Stimulated activated CD4-positive, alpha-beta T cell treated with anti-CD3 and anti-CD28 coated beads, Interleukin-2, amount 100 ng/mL, for 48 hours (primary cell): ENCODE measurements around the gene DISC1.
"Not testable (repeated sequence)": the region's sequence is repeated elsewhere in the genome, so short reads cannot be mapped to it uniquely, and the experiment has no call there.

Experiments
- DNase-seq, 2 donors: peaks; one replicate each; pipeline ENCODE4 v3.0.0-alpha.2; 2020

Gene DISC1

DNA sequence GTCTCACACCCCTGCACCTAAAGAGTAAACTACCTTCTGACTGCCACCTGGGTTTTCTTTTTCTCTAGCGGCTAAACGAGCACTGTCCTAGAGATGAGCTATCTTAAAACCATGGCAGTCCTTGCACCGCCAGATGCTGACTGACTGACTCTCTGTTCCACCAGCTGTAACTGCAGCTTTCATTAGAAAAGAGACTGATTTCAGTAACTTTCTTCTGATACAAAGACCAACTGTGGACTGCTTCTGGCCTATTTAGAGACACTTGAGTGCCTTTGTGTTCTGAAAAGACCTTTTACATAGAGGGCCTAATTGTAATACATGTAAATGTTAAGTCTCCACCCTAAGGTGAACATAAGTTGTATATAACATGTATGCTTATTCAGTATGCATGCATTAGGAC, 152.5 kb downstream of the DISC1 start:
- DNase-seq, result no peak

DNA sequence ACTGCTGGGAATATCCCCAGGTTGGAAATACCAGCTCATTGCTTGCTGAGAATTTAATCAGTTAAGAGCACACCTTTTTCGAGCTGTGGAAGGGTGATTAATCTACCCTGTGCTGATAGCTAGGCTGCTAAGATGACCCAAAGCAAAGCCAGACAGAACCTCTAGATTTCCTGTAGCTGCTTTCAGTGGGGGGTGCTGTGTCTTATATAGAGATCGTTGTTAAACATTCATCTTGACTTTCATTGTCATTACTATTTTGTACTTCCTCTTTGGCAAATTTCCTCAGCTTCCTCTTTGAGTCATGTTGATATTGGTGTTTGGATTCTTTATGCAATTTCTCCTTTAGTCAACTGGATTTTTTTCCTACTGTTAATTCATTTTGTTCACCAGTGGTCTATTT, 155.3 kb downstream of the DISC1 start:
- no peak for DNase-seq

DNA sequence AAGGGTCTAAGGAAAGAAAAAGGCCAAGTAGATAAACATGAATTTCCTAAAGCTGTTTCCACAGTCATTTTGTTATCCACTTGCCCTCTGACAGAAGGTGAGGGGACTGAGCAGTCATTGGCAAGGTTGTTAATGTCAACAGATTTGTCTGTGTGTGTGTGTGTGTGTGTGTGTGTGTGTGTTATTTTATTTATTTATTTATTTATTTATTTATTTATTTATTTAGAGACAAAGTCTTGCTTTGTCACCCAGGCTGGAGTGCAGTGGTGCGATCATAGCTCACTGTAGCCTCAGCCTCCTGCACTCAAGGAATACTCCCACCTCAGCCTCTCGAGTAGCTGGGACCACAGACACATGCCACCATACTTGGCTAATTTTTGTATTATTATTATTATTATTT, 158.5 kb downstream of the DISC1 start:
- not testable (repeated sequence) for DNase-seq

DNA sequence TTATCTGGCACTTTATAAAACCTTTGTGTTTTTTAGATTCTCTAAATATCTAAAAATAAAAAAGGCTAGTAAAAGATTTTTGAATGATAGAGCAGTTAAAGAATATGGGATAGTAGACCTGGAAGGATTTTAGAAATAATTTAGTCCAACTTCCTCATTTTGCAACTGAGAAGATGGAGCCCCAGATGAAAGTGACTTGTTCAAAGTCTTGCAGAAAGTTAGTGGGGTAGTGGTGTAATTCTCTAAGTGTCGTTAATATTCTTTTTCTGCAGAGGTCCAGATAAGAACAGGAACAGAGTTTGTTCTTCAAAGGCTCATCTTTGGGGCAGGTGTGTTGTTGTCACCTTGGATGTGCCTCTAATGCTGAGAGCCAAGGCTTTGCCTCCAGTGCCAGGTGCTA, 159.5 kb downstream of the DISC1 start:
- DNase-seq, result no peak

DNA sequence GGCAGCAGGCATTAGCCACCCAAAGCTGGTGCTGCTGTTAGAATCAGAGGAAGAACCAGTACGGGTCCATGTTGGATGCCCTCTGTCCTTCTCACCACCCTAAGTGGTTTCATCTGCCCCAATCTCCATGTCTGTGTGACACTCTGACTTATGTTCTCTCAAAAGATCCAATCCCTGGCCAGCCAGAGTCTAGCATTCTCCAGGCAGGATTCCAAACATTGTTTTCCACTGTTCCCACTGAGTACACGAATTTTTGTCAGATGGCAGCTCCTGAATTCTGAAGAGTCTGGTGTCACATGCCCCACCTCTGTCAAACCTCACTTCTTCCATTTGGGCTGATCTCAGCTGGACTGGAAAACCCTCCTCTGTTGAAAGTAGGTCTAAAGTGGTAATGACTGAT, 166.0 kb downstream of the DISC1 start:
- DNase-seq, result no peak

DNA sequence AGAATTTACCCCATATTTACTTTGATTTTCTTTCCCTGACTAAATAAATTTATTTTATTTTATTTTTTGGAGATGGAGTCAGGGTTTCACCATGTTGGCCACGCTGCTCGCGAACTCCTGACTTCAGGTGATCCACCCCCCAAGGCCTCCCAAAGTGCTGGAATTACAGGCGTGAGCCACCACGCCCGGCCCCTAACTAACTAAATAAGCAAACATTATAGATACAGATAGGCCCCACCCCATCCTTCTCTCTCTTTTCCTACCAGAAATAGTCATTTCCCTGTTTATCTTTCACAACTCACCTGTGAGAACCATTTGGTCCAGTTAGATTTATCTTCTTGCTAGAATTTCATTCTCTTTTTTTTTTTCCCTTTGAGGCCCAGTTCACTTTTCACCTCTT, 167.3 kb downstream of the DISC1 start:
- DNase-seq, result no peak

DNA sequence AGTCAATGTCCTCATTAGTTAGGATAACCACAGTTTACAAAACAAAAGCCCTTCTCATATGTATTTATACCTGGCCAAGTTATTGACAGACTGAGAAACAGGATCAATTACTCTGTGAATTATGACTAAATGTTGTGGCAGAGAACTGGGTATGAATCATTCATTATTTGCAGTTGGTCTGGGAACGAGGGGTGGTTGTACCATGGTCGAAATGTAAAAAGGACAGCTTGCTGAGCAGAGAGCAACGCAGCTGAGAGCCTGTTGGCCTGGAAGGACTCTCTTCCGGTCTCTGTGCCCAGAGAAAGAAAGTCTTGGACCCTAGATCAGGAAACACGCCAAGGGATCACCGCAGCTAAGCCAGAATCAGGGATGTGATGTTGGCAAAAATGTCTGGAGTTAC, 169.6 kb downstream of the DISC1 start:
- no peak for DNase-seq

DNA sequence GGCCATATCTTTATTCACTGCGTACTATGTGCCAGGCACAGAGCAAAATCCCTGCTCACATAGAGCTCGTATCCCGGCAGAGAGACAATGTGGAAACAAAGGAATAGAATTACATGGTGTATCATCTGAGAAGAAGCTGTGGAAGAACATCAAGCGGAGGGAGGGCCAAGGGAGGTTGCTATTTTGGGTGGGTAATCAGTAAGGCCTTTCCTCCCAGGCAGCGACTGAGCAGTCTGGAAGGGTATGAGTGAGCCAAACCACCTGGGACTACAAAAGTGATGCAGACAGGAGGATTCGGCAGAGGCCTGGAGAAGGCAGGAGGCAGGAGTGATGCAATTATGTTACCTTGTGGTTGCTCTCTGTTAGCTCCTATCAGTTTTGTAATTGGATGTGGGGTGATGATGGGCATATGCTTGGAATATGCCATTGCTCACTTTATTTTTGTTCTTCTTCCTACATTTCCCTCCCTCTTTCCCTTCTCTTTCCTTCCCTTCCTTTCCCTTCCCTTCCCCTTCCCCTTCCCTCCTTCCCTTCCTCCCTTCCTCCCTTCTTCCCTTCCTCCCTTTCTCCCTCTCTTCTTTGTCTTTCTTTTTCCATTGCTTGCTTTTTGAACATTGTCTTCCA, 172.9 kb downstream of the DISC1 start:
- no peak for DNase-seq

DNA sequence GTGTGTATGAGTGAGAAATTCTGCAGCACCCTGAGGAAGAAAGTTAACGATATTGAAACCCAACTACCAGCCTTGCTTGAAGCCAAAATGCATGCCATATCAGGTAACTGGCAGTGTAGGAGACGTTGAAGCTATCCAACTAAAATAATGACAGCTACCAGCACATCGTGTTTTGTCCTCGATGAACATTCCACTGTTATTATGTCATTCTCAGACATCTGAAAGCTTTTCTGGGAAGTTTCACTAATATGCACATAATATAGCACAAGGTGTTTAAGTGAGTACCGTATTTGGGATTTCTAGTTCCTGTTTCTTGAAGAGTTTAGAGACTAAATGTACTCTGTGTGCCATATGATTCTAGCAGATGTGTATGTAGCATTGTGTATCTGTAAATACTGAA, 173.5 kb downstream of the DISC1 start:
- DNase-seq, result no peak

DNA sequence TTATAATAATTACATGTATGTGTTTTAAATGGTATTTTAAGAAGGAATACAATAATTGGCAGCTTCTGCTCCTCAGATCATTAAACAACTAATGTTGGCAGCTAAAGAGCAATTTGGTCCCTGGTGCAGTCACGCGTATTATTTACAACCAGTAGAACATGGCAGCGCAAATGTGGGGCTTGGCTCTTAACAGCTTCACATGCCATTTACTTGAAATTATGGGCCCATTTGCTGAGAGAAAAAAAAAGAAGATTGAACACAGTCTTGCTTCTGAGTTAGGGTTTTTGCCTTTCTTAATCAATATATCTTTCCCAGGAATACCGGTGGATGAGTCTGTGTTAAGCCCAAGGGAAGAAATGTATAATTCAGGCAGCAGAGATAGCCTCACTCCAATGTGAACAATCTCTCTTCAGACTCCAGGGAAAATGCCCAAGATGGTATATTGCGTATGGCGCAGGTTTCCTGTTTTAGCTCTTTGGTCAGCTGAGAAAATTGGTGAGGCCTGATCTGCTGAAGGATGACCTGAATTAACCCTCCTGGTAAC, 174.5 kb downstream of the DISC1 start:
- DNase-seq, result no peak

DNA sequence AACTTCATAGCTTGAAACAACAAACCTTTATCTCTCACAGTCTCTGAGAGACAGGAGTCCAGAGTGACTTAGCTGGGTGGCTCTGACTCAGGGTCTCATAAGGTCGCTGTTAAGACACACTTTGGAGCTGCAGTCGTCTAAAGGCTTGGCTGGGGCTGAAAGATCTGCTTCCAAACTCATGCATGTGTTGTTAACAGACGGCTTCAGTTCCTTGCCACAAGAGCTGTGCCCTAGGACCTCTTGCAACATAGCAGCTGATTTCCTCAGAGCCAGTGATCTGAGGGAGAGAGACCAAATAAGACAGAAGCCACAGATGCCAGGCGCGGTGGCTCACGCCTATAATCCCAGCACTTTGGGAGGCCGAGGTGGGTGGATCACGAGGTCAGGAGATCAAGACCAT, 176.8 kb downstream of the DISC1 start:
- DNase-seq, result no peak

DNA sequence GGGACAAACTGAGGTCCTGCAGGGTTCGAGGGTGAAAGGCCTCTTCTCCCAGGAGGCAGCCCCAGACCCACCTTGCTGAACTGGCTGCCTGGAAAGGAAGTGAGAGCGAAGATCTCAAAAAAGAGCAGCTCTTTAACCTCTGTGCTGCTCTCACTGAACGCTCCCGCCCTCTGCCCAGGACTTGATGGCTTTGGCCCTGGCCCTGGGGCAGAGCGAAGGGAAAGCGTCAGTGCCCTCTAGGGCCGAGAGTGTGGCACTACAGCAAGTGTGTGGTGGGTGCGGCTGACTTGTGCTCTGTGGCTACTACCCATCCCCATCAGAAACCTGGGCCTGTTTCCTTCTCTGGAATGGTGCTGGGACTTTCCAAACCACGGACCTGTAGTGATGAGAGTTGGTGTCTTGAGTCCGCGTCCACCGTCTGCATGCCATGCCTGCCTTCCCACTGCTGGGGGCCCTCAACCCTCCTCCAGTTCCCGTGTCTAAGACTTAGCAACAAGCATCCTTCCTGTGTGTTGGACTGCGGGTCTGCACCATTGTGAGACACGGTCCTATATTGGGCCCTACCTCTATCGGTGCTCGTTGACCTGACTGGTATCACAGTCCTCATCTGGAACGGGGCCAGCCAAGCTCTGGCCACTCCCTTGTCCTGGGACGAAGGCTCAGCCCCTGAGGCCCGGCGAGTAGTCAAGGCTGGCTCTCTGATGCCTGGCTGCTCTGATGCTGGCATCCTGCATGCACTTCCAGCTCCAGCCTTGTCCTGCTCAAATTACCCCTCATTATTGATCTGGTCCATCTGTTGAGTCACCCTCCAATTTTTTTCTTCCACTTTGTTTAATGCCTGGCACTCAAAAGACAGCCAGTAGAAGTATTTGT, 180.3 kb downstream of the DISC1 start:
- DNase-seq, result peak; percentile 27 to 31

DNA sequence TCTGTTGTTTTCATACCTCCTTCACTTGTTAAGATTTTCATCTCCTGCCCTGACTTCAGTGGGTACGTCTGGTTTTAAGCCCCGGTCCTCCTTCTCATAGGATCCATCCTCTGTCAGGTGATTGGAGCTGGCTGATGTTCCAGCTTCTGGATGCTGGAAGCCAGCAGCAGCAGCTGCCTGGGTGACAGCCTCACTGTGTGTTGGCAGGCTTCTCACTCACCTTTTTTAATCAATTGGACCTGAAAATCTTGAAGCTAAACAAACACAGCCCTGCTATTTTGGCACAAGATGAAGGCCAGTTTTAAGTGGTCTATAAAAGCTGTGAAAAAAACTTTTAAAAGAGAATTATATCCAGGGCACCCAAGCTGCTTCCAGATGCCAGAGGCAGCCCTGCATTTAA, 181.0 kb downstream of the DISC1 start:
- DNase-seq, result no peak

DNA sequence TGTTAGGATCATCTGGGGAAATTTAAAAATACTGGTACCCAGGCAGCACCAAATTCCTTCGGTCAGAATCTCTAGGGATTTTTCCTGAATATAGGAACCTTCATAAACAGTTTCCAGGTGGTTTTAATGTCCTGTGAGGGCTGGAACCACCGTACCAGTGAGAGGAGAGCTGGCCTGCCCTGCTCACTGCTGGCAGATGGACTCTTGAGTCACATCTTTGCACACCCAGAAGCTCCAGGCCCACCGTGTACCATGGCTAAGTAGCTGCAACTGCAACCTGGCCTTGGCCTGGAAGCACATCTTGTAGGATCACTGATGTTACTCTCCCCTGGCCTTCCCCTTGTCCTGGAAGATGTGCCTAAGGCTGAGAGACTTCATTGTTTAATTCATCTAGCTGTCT, 181.5 kb downstream of the DISC1 start:
- no peak for DNase-seq

DNA sequence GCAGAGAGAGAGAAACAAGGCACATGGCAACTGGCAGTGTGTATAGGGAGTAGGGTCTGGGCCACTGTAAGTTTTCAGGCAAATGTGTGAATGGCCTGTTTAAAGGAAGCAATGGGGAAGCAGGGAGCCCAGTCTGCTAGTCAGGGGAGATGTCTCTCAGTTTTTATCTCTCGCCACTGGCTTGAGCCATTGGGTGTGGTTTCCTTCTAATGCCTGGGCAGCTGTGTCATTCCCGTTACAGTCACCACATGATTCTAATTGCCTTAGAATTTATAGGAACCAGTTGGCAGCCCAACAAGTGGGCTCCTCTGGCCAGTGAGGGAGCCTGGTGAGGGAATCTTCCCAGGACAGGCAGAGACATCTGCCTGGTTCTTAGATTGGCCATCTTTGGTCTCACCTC, 182.4 kb downstream of the DISC1 start:
- no peak for DNase-seq

DNA sequence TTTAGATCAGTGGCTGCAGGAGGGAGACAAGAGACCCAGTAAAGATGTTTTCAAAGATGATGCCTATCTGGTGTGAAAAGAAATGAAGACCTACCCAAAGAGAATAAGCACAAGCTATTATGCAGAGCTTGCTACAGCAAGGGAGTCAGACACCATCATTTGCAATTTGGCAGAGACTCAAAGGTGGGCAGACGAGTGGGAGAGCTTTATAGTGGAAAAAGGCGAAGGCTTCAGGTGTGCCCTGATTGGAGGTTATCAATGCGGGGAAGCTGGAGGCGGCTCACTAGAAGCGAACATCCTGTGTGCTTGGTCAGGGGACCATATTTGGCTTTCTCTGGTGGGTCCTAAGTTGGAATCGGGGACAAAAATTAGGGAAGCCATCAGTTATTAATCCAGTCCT, 183.8 kb downstream of the DISC1 start:
- DNase-seq, result no peak

DNA sequence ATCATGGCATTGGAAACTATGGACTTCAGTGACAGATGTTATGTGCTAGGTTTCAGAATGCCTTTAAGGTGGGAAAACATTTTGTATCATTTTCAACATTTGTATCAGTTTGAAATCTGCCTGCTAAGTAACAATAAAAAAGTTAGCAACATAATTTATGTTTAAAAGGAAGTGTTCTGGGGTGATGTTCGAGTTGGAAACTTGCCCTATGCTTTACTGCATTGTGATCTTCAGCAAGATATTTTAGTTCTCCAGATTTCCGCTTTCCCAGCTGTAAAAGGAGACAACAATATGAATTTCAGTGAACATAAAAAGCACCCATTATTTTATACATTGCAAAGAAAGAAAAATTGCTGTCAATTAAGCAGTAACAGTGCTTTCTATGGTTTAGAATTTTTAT, 187.4 kb downstream of the DISC1 start:
- no peak for DNase-seq

DNA sequence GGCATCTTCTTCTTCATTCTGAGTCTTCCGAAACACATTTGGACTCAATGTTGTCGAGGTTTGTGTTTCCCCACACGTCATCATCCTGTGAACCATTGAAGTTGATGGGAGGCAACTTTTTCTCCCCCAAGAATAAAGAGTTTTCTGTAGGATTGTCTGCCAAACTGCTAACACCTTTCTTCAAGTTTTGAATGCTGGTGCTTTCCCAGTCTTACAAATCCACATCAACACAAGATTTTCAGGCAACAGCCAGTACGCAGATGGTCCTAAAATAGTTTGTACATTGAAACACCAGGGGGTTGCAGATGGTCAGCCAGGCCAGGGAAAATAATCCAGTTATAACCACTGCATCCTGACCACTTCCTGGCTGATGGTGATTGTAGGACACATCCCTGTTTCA, 187.9 kb downstream of the DISC1 start:
- DNase-seq, result no peak

DNA sequence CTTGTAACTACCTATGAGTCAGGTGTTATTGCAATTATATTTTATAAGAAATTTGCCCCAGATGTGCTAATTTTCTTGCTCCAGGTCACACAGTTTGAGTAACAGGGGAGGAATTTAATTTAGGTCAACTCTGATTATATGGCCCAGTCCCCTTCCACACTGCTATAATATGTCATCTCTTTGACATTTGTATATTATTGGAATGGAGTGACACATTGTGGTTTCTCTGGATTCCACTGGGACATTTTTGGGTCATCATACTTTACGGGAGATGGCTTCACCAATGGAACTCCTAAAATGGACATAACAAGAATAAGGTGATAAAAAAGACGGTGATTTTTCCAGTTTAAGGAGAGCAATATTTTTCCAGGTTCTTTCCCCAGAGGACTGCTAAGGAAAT, 191.2 kb downstream of the DISC1 start:
- DNase-seq, result no peak

DNA sequence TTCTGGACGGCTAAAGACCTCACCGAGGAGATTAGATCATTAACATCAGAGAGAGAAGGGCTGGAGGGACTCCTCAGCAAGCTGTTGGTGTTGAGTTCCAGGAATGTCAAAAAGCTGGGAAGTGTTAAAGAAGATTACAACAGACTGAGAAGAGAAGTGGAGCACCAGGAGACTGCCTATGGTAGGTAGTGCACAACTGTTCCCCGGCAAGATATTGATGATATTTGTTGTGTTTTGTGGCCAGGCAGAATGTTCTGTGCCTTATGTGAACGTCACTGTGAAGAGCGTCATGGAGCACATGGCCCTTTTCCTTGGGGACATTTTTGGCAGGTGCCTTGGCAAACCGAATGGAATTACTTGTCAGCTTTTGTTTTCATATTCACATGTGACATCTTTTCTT, 191.7 kb downstream of the DISC1 start:
- no peak for DNase-seq

DNA sequence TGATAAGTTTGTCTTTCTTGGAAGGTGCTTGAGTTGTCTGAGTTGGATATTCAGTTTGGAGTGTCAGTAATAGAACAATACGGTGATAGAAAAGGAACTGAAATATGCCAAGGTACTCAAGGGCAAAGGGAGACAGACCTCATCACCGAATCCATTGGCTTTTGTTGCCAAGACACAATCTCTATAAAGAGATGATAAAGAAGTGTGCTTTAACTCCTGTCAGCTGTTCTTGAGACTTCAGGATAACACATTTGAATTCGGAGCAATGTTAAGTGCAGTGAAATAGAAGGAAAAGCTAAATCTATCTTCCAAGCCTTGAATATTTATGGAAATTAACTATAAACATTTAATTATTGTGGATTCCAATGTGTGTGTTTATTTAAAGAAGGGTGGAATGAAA, 194.7 kb downstream of the DISC1 start:
- DNase-seq, result no peak

DNA sequence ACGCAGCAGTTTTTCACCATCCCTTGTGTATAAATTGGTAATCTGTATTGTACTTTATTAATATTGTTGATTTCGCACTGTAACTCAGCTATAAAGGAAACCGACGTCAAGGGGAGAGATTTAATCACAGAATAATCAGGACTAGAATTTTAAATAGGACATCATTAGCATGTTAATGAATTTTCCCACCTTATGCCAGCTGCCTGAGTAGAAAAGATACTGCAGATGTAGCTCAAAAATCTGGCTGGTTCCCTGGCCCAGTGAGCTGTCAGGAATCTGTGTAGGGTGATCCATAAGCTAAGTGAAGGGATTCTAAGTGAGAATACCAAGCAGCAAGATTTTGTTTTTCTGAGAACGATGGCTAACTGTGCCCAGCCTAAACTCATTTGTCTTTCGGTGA, 195.5 kb downstream of the DISC1 start:
- DNase-seq, result no peak

DNA sequence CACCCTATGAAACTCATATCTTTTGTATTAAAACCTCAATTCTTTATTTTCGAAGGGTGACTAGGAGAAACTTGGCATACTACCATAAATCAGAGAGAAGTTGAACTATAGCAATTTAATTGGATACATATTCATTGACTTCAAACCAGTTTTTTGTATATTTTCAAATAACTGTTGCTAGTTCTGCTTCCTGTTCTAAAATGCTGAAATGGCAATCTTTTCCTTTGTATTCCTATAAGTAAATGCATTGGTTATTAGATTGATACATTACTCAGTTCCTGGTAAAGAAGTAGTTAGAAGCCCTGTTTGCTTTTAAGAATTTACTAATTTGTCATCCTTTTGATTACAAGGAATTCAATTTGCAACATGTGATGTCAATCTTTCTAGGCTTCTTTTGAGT, 200.0 kb downstream of the DISC1 start:
- no peak for DNase-seq

DNA sequence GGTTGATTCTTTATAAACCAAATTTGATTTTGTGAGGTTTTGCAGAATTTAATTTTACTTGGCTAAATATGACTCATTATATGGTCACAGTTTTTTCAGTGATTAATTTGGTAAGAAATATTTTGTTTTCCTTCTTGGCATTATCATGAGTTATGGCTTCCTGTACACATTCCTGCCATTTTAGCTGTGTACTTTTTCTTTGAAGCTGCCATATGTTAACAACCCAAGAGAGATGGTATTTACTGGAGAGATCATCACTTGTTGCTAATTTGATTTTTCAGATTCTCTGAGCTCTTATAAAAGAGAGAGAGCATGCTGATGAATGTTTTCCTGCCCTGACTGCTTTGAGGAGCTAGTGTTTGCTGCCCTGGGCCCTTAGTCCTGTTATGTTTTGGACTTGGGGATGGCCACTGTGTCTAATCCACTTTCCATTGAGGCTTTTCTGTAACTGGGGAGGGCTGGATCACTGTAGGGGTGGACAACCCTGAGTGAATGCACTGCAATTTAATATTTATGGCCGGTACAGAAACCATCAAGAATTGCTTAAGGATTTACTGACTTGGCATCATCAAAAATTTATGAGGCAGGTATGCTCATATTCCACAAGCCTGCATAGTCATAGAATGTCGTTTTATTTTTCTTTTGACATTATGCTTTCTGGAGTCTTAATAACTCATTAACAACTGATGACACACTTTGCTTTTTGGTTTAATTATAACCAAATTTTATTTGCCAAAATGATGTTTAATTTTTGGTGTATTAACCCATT, 200.9 kb downstream of the DISC1 start:
- no peak for DNase-seq
